ENCODE data around the gene VSTM4.

DNA sequence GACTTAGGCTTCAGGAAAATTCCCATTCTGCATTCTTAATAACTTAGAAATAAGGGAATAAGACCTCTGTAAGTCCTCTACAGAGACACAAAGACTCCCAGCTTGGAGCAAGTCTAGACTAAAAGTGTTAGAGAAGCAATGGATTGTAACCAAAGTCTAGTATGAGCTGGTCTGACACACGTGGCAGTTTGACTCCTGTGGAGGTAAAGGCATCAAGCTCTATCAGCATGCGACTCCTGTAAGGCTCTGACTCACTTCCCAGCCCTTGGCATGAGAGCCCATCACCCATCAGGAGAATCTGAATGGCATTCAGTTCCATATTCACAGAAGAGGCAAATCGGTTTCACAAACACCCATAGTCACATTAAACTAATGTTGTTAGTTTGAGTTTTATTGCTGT is 4.4 kb upstream of the VSTM4 start:
- TF ChIP-seq SP1 (IDR thresholded peaks at IDR 0.05; ENCODE audit: low read depth): no peak
- no peak for TF ChIP-seq EZH2 (IDR thresholded peaks at IDR 0.05)
- TF ChIP-seq POLR2A (IDR thresholded peaks at IDR 0.05; ENCODE audit: borderline replicate concordance, extremely low read depth, insufficient read depth, insufficient read length): no peak
- no peak for TF ChIP-seq POLR2AphosphoS5 (IDR thresholded peaks at IDR 0.05; ENCODE audit: low read depth, low read length)
- no peak for TF ChIP-seq SIN3A (IDR thresholded peaks at IDR 0.05; ENCODE audit: low read depth)
- TF ChIP-seq, protein P1, sequence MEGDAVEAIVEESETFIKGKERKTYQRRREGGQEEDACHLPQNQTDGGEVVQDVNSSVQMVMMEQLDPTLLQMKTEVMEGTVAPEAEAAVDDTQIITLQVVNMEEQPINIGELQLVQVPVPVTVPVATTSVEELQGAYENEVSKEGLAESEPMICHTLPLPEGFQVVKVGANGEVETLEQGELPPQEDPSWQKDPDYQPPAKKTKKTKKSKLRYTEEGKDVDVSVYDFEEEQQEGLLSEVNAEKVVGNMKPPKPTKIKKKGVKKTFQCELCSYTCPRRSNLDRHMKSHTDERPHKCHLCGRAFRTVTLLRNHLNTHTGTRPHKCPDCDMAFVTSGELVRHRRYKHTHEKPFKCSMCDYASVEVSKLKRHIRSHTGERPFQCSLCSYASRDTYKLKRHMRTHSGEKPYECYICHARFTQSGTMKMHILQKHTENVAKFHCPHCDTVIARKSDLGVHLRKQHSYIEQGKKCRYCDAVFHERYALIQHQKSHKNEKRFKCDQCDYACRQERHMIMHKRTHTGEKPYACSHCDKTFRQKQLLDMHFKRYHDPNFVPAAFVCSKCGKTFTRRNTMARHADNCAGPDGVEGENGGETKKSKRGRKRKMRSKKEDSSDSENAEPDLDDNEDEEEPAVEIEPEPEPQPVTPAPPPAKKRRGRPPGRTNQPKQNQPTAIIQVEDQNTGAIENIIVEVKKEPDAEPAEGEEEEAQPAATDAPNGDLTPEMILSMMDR (IDR thresholded peaks at IDR 0.05 in 2 of 3, conservative IDR thresholded peaks at IDR 0.05 in 1 of 3; ENCODE audit: borderline replicate concordance in 1 of 3, insufficient read depth in 1 of 3, low read depth in 2 of 3, low read length in 2 of 3): no peak
- TF ChIP-seq MAX (IDR thresholded peaks at IDR 0.05): no peak
- TF ChIP-seq SRF (IDR thresholded peaks at IDR 0.05; ENCODE audit: low read depth): no peak
- TF ChIP-seq ATF3 (IDR thresholded peaks at IDR 0.05): no peak
- TF ChIP-seq CEBPB (IDR thresholded peaks at IDR 0.05; ENCODE audit: low read depth): no peak
